Chondrocyte (in vitro differentiated cells): ENCODE results near the gene SBK2. TPM values are rescaled to one million over a fixed set of nuclear protein-coding genes. Genes with fewer than 3 reads are reported as not detected.
A peak's percentile ranks its signal among the peaks of the same experiment; 100 is the strongest.

ENCODE experiments used
- DNase-seq: peaks from one replicate; pipeline ENCODE4 v3.0.0; 2021; ENCODE audit warnings: mixed read lengths, low spot score
- H3K27ac Mint-ChIP-seq: one replicate; pipeline ENCODE4 v1.8.0; 2021; ENCODE audit warnings: mild to moderate bottlenecking, moderate library complexity, mixed read lengths; ENCODE audit not compliant: unreplicated experiment
- H3K27me3 Mint-ChIP-seq: 2 replicates; pipeline ENCODE4 v1.8.0; 2021; ENCODE audit warnings: low read depth, mixed read lengths
- H3K36me3 Mint-ChIP-seq: 2 replicates; pipeline ENCODE4 v1.8.0; 2021; ENCODE audit warnings: low read depth, mixed read lengths
- H3K4me1 Mint-ChIP-seq: 2 replicates; pipeline ENCODE4 v1.8.0; 2021; ENCODE audit warnings: low read depth, mild to moderate bottlenecking, mixed read lengths
- H3K4me3 Mint-ChIP-seq: one replicate; pipeline ENCODE4 v1.8.0; 2021; ENCODE audit warnings: mild to moderate bottlenecking, moderate library complexity, mixed read lengths; ENCODE audit not compliant: unreplicated experiment
- H3K9me3 Mint-ChIP-seq: 2 replicates; pipeline ENCODE4 v1.8.0; 2021; ENCODE audit warnings: low read depth, mixed read lengths
- total RNA-seq: library from RNA; stranded (reverse); gene quantifications from 3 replicates; pipeline ENCODE4 v1.2.1, GENCODE V29; 2021
- TF ChIP-seq, protein P1 (sequence below): fragments of 200-600 bp; sonication (generic); IDR thresholded peaks from 2 replicates; pipeline ENCODE4 v1.5.0; 2021; ENCODE audit warnings: antibody characterized with exemption, mild to moderate bottlenecking, moderate library complexity

Gene SBK2
- total RNA-seq, 1 donor from 2014 or later, result not detected

DNA sequence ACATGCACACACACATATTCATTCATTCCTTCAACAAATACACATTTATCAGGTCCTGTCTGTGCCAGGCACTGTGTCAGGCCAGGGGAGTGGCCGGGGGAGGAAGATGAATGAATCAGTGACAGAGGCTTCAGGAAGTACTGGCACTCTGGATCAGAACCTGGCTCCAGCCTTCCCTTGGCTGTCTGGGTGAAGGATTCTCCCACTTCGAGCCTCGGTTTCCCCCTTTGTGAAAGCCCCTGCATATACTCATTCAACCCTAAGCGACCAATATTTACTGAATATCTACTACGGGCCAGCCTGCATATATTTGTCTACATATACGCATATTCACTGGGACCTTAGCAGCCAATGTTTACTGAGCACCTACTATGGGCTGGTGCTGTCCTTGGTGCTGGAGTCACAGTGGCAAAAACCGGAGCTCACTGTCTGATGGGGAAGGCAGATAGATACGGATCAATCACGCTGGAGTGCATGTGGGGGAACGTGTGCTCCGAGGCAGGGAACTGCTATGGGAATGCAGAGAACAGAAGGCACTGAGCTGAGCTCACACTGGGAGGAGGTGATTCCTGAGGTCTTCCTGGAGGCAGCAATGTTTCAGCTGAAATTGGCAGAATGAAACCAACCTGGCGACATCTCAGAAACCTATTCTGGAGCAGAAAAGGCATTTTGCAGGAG, 44.4 kb upstream of the SBK2 start:
- peak overlapping the region; percentile 83 for H3K27ac Mint-ChIP-seq
- H3K4me1 Mint-ChIP-seq, result peaks cover 35% of the 10 kb centered on the region
- H3K4me3 Mint-ChIP-seq, result peak overlapping the region; percentile 97
- TF ChIP-seq, protein P1, sequence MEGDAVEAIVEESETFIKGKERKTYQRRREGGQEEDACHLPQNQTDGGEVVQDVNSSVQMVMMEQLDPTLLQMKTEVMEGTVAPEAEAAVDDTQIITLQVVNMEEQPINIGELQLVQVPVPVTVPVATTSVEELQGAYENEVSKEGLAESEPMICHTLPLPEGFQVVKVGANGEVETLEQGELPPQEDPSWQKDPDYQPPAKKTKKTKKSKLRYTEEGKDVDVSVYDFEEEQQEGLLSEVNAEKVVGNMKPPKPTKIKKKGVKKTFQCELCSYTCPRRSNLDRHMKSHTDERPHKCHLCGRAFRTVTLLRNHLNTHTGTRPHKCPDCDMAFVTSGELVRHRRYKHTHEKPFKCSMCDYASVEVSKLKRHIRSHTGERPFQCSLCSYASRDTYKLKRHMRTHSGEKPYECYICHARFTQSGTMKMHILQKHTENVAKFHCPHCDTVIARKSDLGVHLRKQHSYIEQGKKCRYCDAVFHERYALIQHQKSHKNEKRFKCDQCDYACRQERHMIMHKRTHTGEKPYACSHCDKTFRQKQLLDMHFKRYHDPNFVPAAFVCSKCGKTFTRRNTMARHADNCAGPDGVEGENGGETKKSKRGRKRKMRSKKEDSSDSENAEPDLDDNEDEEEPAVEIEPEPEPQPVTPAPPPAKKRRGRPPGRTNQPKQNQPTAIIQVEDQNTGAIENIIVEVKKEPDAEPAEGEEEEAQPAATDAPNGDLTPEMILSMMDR, result no peak
- DNase-seq, result no peak
- no peaks in the 10 kb centered on the region for H3K27me3 Mint-ChIP-seq
- no peaks in the 10 kb centered on the region for H3K9me3 Mint-ChIP-seq
- H3K36me3 Mint-ChIP-seq, result peaks cover 15% of the 10 kb centered on the region

DNA sequence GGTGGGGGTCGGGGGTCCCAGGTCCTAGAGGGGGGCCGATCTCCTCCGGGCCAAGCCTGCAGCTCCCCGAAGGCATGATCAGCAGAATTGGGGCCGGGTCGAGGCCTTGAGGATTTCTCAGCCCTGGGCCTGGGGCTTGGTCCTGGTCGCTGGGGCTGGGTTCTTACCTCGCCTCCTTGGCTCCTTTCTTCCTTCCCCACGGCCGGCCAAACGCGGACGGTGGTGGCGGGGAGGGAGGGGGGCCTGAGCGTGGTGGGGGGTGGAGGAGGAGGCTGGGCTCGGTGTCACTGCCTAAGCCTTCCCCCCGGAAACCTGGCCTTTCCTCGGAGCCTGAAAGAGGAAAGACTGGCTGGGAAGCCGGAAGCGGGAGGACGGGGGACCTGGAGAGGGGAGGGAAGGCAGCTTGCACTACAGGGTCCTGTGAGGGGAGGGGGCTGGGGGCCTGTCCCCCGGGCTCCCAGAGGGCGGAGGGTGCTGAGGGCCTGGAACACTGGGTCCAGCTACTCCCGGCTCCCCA, 43.8 kb upstream of the SBK2 start, which contains the start of gene ZNF579:
Gene ZNF579 (minus strand): TSS at position 221 of the 517 bp plus-strand sequence. CDS start 1,209 bp downstream, outside the sequence.
- H3K4me1 Mint-ChIP-seq, result peaks cover 30% of the 10 kb centered on the region
- H3K27ac Mint-ChIP-seq, result peak within 1 kb of the TSS; percentile 93
- TF ChIP-seq, protein P1, result no peak
- no peaks in the 10 kb centered on the region for H3K27me3 Mint-ChIP-seq
- H3K9me3 Mint-ChIP-seq, result no peaks in the 10 kb centered on the region
- no peak for DNase-seq
- H3K36me3 Mint-ChIP-seq, result peaks cover 15% of the 10 kb centered on the region
- peak within 1 kb of the TSS; percentile 97 for H3K4me3 Mint-ChIP-seq

DNA sequence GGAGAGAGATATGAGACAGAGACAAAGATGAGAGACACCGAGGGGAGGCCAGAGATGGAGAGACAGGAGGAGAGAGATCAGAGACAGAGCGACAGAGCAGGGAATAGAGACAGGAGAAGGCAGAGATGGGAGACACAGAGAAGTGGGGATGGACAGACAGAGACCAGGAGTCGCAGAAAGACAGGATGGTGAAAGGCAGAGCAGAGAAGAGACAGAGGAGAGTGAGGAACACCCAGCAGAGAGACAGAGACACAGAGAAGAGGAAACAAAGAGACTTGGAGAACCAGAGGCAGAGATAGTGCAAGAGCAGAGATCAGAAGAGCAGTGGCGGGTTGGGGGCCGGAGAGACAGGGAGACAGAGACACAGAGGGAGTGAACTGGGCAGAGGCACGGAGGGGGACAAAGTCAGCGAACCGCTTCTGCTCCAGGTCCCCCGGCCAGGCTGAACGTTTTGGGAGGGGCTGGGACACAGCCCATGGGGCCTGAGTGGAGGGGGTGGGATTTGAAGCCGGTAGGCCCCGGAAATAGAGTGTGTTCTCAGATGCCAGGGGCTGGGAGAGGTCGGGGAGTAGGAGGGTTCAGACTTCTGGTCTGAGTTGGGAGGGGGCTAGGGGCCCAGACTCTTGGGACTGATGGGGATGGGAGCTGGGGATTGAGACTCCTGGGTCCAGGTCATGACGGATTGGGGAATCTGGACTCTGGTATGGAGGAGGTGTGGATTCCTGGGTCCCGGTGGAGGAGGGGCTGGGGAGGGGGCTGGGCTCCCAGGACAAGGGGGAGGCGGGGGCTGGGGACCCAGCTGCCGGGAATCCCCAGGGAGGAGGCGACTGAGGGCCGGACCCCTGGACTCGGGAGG, 43.1 kb upstream of the SBK2 start:
- Mint-ChIP-seq H3K9me3 (no peaks in the 10 kb centered on the region), H3K36me3 (peaks cover 15% of the 10 kb centered on the region), H3K4me1 (peaks cover 24% of the 10 kb centered on the region), H3K27me3 (no peaks in the 10 kb centered on the region), H3K27ac (peak overlapping the region; percentile 93), H3K4me3 (peak overlapping the region; percentile 97)
- DNase-seq, result no peak
- TF ChIP-seq, protein P1, result no peak

DNA sequence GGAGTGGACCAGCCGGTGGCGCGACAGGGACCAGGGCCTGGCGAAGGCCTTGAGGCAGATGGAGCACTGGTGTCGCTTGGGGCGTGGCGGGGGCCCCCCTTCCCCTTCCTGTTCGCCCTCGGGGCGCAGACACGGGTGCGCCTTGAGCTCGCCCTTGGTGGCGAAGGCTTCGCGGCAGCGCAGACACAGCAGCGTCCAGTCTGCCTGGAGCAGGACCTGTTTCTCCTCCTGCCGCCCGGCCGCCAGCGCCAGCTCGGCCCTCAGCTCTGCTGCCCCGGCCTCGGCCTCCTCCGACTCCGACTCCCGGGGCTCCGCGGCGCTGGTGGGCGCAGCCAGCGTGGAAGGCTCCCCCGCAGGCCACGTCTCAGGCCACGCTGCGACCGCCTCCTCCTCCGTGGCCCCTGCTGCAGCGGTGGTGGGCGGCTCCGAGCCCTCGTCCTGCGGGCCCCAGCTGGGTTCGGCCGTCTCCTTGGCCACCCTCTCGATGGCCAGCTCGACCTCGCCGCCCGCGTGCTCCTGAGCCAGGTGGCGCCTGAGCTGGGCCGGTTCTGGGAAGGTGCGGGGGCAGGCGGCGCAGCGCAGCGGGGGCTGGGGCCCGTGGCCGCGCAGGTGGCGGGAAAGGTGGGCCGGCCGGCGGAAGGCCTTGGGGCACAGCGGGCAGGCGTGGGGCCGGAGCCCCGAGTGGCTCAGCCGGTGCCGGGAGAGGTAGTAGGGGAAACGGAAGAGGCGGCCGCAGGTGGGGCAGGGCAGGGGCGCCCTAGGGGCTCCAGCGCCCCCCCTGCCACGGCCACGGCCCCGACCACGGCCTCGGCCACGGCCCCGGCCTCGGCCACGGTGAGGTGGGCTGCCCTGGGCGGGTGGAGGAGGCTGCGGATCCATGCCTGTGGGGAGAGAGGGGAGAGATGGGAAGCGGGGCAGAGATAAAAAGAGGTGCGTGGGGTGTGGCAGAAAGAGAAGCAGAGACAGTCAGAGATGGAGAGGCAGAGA, 42.1 kb upstream of the SBK2 start:
- no peaks in the 10 kb centered on the region for H3K27me3 Mint-ChIP-seq

More for the DNA sequence above, 42.1 kb upstream of the SBK2 start:
- no peak for DNase-seq
- Mint-ChIP-seq H3K27ac (peak overlapping the region; percentile 93), H3K4me3 (peak overlapping the region; percentile 97), H3K4me1 (peaks cover 24% of the 10 kb centered on the region), H3K9me3 (no peaks in the 10 kb centered on the region), H3K36me3 (peaks cover 15% of the 10 kb centered on the region)
- TF ChIP-seq, protein P1, result no peak
